NCI-H2029 treated with DMSO at 0.1 percent for 48 hours (cell line): ENCODE results near the gene DOCK10.
A peak's percentile ranks its signal among the peaks of the same experiment; 100 is the strongest.

Experiments
- DNase-seq: peaks from one replicate; lab custom pipeline; 2025; lab: John Stamatoyannopoulos, UW

DOCK10 gene

GRCh38 chr2:224833986-224834385 is 208.3 kb downstream of the DOCK10 start:
- no peak for DNase-seq

GRCh38 chr2:224832207-224832606 is 210.1 kb downstream of the DOCK10 start:
- DNase-seq: no peak

DNA sequence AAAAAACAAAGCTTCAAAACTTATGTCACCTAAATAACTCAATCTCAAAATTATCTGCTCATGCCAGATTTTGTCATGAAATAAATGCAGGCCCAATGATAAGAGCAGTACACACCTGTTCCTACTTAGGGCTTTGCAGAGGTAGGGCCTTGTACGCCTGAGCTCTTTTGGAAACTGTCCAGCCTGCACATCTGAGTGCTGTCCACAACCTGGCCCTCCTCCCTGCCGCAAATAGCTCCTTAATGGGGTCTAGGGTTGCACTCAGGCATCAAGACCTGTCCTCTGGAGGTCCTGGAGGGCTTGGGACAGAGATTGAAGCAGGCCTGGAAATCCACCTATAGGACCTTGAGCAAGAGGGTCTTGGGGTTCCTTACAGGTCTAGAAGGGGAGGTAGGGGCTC is 210.7 kb downstream of the DOCK10 start:
- peak; percentile 23 for DNase-seq

- no peak for DNase-seq
Measured at GRCh38 chr2:224820283-224820991, 221.8 kb downstream of the DOCK10 start.

DNA sequence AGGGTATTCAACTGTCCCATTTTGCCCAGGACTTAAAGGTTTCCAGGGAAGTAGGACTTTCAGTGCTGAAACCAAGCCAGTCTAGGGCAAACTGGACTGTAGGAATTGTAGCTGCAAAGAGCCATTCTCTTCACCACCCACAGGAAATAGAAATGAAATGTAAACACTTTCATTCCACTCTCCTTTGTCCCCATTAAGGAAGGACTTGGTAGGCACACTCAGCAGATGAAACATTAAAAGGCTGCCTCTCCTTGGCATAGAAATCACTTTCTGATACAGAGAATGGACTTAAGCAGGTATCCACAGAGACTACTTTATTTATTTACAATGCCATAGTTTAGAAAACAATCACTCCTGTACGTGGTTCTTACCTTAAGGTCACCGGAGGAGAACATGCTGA is 223.2 kb downstream of the DOCK10 start:
- DNase-seq: peak; percentile 91

DNA sequence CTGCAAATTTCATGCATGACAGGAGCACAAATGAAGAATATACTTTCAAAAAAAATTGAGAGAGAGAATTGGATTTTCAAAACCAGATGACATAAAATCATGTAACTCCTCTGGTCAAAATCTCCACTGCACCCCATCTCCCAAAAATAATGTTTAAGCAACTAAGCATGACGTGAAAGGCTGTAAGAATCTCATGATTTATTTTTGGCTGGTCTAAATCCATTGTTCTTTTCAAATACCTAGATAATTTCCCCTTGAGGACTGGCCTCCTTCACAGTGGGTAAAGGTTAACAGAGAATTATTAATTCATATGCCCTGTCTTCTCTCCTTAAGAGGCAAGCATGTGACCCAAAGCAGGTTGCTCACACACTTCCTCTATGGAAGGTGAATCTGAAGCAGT is 224.6 kb downstream of the DOCK10 start:
- no peak for DNase-seq

DNA sequence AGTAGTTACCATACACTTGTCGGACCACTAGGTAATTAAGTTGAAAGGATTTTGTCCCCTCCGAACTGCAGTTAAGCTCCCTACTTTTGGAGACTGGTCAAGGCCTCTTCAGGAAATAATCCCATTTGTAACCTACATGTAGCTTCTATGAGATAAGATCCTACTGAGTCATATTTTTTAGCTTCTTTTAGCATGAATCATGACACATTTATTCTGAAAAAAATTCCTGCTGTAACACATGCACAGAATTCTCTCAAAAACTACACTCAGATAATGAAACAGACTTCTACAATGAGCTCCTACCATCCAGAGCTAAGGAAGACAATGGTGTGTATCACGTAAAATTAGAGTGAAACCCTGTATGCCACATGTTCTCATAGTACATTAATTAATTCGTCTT is 225.5 kb downstream of the DOCK10 start:
- no peak for DNase-seq

DNA sequence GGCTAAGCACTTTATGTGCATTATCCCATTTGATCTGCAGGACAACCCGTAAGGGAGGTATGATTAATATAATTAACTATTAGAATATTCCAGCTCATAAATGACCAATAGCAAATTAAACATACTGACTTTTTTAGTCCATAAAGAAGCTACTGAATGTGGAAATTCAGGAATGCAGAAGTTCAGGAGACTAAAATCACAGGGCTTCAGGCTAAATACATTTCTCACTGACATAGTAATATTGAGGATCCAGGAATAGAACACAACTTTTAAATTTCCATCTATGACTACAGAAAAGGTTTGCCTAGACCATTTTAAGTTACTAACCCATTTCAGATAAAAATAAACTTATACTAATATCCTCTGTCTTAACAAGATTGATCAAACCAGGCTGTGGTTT is 228.7 kb downstream of the DOCK10 start:
- no peak for DNase-seq

- no peak for DNase-seq
Measured at GRCh38 chr2:224807153-224807964, 234.9 kb downstream of the DOCK10 start.

DNA sequence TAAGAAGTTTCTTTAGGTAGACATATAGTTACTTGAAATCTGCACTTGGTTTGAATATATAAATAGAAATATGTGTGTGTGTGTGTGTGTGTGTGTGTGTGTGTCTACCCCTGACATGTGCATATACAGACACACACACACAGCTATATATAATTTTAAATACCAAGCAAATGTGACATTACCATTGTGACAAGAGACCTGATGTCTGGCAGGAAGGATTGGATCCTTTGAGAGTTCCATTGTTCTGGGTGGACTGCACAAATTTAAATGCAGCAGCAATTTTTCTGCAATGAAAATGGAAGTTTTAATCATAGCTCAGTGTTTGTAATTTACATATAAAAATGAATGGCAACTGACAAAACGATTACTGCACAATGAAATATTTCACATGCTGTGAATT is 238.3 kb downstream of the DOCK10 start:
- DNase-seq: no peak

GRCh38 chr2:224802407-224802806 is 239.9 kb downstream of the DOCK10 start:
- no peak for DNase-seq

GRCh38 chr2:224801360-224801759 is 240.9 kb downstream of the DOCK10 start:
- DNase-seq: no peak

DNA sequence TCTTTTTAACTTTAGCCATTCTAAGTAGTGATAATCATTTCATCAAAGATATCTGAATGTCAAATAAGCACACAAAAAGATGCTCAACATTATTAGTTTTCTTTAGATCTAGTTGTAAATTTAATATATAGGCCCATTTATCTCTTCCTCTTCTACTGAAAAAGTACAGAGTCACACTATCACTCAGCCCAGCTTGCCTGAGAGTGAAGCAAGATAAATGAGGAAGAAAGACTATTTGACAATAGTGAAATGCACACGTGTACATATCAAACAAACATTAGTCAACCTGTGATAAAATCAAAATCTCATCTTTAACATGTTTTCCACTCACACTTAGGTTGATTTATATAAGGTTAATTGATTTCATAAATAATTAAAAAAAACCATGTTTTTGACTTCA is 242.6 kb downstream of the DOCK10 start:
- no peak for DNase-seq

- DNase-seq: no peak
Measured at GRCh38 chr2:224798180-224798579, 244.1 kb downstream of the DOCK10 start.

GRCh38 chr2:224796695-224797305 is 245.5 kb downstream of the DOCK10 start:
- DNase-seq: no peak

- DNase-seq: no peak
Measured at GRCh38 chr2:224793946-224794345, 248.3 kb downstream of the DOCK10 start.

DNA sequence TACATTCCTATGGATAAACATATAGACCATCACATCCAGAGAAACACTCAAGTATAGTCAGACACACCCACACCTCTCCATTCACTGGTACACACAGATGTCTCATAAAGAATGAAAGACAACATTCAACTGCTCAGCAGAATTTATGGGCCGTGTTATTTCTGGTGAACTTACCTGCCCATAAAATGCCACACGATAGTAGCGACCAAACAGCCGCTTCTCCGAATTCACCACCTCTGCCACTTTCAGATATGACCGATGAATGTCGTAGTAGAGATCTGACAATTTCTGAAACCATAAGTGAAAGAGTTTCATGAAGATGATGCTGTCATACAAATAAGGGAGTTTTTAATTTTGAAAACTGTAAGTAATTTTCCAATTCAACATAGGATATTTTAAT is 255.4 kb downstream of the DOCK10 start:
- no peak for DNase-seq

DNA sequence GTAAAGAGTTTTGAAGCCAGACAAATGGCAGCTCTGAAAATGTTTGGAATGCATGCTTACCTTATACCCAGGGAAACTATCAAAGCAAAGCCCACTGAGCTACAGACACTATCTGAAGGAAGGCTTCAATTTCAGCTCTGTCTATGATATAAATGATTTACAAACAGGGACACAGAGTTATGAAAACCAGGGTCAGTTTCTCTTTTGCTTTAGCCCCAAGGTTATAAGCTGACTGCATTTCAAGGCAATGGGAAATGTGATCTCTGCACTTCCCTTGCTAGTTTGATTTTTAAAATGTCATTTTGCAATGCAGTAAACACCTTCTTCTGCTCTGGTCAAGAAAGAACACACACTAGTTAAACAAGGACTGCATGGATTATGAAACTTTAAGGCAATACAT is 260.9 kb downstream of the DOCK10 start:
- no peak for DNase-seq

DNA sequence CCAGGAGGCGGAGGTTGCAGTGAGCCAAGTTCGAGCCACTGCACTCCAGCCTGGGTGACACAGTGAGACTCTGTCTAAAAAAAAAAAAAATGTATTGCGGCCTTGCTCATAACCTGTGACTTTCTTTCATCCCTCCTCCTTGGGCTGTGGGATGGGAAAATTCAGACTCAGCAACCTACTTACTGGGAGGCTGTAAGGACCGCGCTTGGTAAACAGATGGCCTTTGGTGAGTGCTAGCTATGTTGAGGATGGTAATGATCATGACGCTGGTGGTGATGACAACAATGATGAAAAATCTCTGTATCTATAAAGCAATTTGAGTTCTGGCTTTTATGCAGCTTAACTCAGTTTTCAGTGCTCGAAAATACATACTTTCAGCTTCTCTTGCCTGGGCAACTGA is 261.4 kb downstream of the DOCK10 start:
- DNase-seq: no peak

DNA sequence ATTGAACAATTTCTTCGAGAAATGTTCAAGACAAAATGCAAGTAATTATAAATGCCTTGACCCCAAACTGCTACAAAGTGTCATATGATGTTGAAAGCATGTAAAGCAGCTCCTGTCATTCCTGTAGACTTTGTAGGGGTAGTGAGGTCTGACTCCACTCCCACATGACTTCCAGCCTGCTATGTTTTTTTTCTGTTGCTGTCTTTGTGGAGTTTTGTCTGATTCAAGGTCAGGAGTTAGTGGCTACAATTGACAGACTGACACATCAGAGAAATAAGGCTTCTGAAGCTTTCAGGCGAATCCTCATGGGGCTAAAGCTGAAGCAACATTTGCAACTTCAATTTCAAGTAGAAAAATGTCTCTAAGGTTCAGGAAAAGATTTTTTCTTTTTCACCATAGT is 262.2 kb downstream of the DOCK10 start:
- no peak for DNase-seq

GRCh38 chr2:224778474-224778877 is 263.8 kb downstream of the DOCK10 start:
- DNase-seq: peak; percentile 20

- DNase-seq: no peak
Measured at GRCh38 chr2:224777559-224777930, 264.7 kb downstream of the DOCK10 start.
